Measurements from ENCODE around the gene TRPT1. TPM values are rescaled to one million over a fixed set of nuclear protein-coding genes. Genes with fewer than 3 reads are reported as not detected.

Gene TRPT1
- total RNA-seq, 1 donor from 2014 or later, result 47.4 TPM

DNA sequence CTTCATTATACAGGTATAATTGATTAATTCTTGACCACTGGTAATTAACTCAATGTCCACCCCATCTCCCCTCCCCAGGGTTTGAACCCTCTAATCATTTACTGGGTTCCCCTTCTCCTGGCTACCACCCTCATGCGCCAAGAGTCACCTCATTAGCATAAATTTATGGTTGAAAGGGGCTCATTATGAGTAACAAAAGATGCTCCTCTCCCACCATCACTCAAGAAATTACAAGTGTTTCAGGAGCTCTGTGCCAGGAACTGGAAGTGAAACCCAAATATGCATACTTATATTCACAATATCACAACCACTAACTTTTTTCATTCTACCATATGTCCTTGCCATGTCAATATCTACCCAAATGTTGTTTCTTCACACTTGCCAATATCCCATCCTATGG is 47.8 kb downstream of the TRPT1 start:
- DNase-seq (ENCODE audit: low spot score), result no peak

DNA sequence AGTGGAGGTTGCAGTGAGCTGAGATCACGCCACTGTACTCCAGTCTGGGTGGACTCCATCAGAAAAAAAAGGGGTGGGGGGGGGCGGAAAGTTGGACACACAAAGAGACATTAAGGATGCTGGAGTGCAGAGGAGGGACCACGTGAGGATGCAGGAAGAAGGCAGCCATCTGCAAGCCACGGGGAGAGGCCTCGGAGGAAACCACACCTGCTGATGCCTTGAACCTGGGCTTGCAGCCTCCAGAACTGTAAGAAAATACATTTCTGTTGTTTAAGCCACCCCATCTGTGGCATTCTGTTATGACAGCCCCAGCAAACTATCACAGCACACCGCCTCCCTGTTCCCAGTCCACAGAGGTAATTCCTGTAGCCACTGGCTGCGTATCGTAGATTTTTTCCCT is 49.2 kb downstream of the TRPT1 start:
- DNase-seq (ENCODE audit: low spot score), result no peak

Other genes with a start within 250 kb of the TRPT1 start
- gene OTUB1, start 239.7 kb downstream of the TRPT1 start, total RNA-seq, result 72.4 TPM
- 3.8 TPM for gene FLRT1, start 190.3 kb downstream of the TRPT1 start, total RNA-seq
- 19.3 TPM for gene MACROD1, start 60.1 kb downstream of the TRPT1 start, total RNA-seq
- 115 TPM for gene STIP1, start 40.0 kb downstream of the TRPT1 start, total RNA-seq
- gene FERMT3, start 19.5 kb downstream of the TRPT1 start, total RNA-seq, result 21.7 TPM
- 78.6 TPM for gene NUDT22, start 88 bp upstream of the TRPT1 start, total RNA-seq
- gene DNAJC4, start 4.4 kb upstream of the TRPT1 start, total RNA-seq, result 62.7 TPM
- 104 TPM for gene VEGFB, start 8.4 kb upstream of the TRPT1 start, total RNA-seq
- 120 TPM for gene FKBP2, start 14.9 kb upstream of the TRPT1 start, total RNA-seq
- 74.7 TPM for gene PPP1R14B, start 20.8 kb upstream of the TRPT1 start, total RNA-seq
- gene PLCB3, start 25.3 kb upstream of the TRPT1 start, total RNA-seq, result 42.4 TPM
- gene BAD, start 58.5 kb upstream of the TRPT1 start, total RNA-seq, result 112 TPM
- 105 TPM for gene GPR137, start 59.7 kb upstream of the TRPT1 start, total RNA-seq
- gene KCNK4, start 65.1 kb upstream of the TRPT1 start, total RNA-seq, result not detected
- 0.29 TPM for gene CATSPERZ, start 74.2 kb upstream of the TRPT1 start, total RNA-seq
- gene ESRRA, start 79.3 kb upstream of the TRPT1 start, total RNA-seq, result 97.7 TPM
- gene TRMT112, start 91.4 kb upstream of the TRPT1 start, total RNA-seq, result 126 TPM
- 202 TPM for gene PRDX5, start 91.9 kb upstream of the TRPT1 start, total RNA-seq
- 25.8 TPM for gene CCDC88B, start 114.0 kb upstream of the TRPT1 start, total RNA-seq
- 33.0 TPM for gene RPS6KA4, start 133.0 kb upstream of the TRPT1 start, total RNA-seq